HEK293 (cell line): ENCODE results near the gene ACSL5.

Experiments
- CTCF ChIA-PET: fragments of 350-600 bp; formaldehyde crosslinking; extraction: SDS; loops from one replicate; lab custom pipeline; 2021; ENCODE audit warnings: antibody characterized with exemption; lab: Yijun Ruan, JAX
- POLR2A ChIA-PET: fragments of 300-600 bp; formaldehyde crosslinking; extraction: SDS; loops from one replicate; lab custom pipeline; 2020; ENCODE audit warnings: antibody characterized with exemption, inconsistent platforms; lab: Yijun Ruan, JAX
- H3K27ac ChIP-seq: fragments of 200-500 bp; sonication (Bioruptor generic); 2 replicates; pipeline ENCODE4 v1.5.1; 2014; ENCODE audit warnings: low read depth, low read length, control low read depth, inconsistent platforms; ENCODE audit errors: extremely low read depth
- H3K36me3 ChIP-seq, 2 experiments: fragments of 200-500 bp in 1 of 2; sonication (Bioruptor generic) in 1 of 2; 1 replicate in 1 of 2; 2 replicates in 1 of 2; pipeline ENCODE4 v1.5.1; 2014 to 2017; ENCODE audit warnings: inconsistent platforms in 2 of 2, low read length in 2 of 2; ENCODE audit not compliant: control insufficient read depth in 2 of 2, insufficient read depth in 1 of 2
- H3K4me1 ChIP-seq: fragments of 200-500 bp; sonication (Bioruptor generic); 2 replicates; pipeline ENCODE4 v1.5.1; 2014; ENCODE audit warnings: mild to moderate bottlenecking, low read length, inconsistent platforms; ENCODE audit not compliant: control insufficient read depth, insufficient read depth
- H3K4me3 ChIP-seq: 2 replicates; pipeline ENCODE4 v1.5.1; 2011; ENCODE audit warnings: low read depth, mild to moderate bottlenecking, control low read depth, low read length, moderate library complexity
- H3K9me3 ChIP-seq: fragments of 200-500 bp; sonication (Bioruptor generic); 2 replicates; pipeline ENCODE4 v1.5.1; 2014; ENCODE audit warnings: low read depth, low read length, inconsistent platforms; ENCODE audit not compliant: control insufficient read depth, insufficient read depth
- BCL11A ChIP-seq: fragments of 450-650 bp; formaldehyde crosslinking; IDR thresholded peaks from 2 replicates; pipeline ENCODE4 v1.5.1; 2016; ENCODE audit warnings: low read depth, missing biosample characterization, missing genetic modification characterization
- FEZF1 ChIP-seq: fragments of 450-650 bp; formaldehyde crosslinking; IDR thresholded peaks from 2 replicates; pipeline ENCODE4 v1.5.1; 2016; ENCODE audit warnings: missing biosample characterization, missing genetic modification characterization
- MYNN ChIP-seq: fragments of 450-650 bp; formaldehyde crosslinking; IDR thresholded peaks from 2 replicates; pipeline ENCODE4 v1.5.1; 2016; ENCODE audit warnings: missing biosample characterization, missing genetic modification characterization, borderline replicate concordance
- SCRT1 ChIP-seq: fragments of 450-650 bp; formaldehyde crosslinking; IDR thresholded peaks from 2 replicates; pipeline ENCODE4 v1.5.1; 2016; ENCODE audit warnings: missing biosample characterization, missing genetic modification characterization, borderline replicate concordance
- TSHZ1 ChIP-seq: fragments of 450-650 bp; formaldehyde crosslinking; IDR thresholded peaks from 2 replicates; pipeline ENCODE4 v1.5.1; 2016; ENCODE audit warnings: missing biosample characterization, missing genetic modification characterization, borderline replicate concordance
- ZEB2 ChIP-seq: fragments of 450-650 bp; formaldehyde crosslinking; IDR thresholded peaks from 2 replicates; pipeline ENCODE4 v1.5.1; 2016; ENCODE audit warnings: missing biosample characterization, missing genetic modification characterization
- ZNF121 ChIP-seq: fragments of 450-650 bp; formaldehyde crosslinking; IDR thresholded peaks from 2 replicates; pipeline ENCODE4 v1.5.1; 2016; ENCODE audit warnings: missing biosample characterization, missing genetic modification characterization
- ZNF138 ChIP-seq: fragments of 450-650 bp; formaldehyde crosslinking; IDR thresholded peaks from 2 replicates; pipeline ENCODE4 v1.5.1; 2016; ENCODE audit warnings: missing biosample characterization, missing genetic modification characterization, borderline replicate concordance
- ZNF175 ChIP-seq: fragments of 450-650 bp; formaldehyde crosslinking; IDR thresholded peaks from 2 replicates; pipeline ENCODE4 v1.5.1; 2016; ENCODE audit warnings: missing biosample characterization, missing genetic modification characterization
- ZNF211 ChIP-seq: fragments of 450-650 bp; formaldehyde crosslinking; IDR thresholded peaks from 2 replicates; pipeline ENCODE4 v1.5.1; 2016; ENCODE audit warnings: low read depth, missing biosample characterization, missing genetic modification characterization
- ZNF221 ChIP-seq: fragments of 450-650 bp; formaldehyde crosslinking; IDR thresholded peaks from 2 replicates; pipeline ENCODE4 v1.5.1; 2017; ENCODE audit warnings: missing biosample characterization, missing genetic modification characterization, borderline replicate concordance
- ZNF23 ChIP-seq: fragments of 450-650 bp; formaldehyde crosslinking; IDR thresholded peaks from 2 replicates; pipeline ENCODE4 v1.5.1; 2016; ENCODE audit warnings: missing biosample characterization, missing genetic modification characterization, borderline replicate concordance
- ZNF302 ChIP-seq: fragments of 450-650 bp; formaldehyde crosslinking; IDR thresholded peaks from 2 replicates; pipeline ENCODE4 v1.5.1; 2016; ENCODE audit warnings: missing biosample characterization, missing genetic modification characterization, low read depth
- ZNF324 ChIP-seq: fragments of 450-650 bp; formaldehyde crosslinking; IDR thresholded peaks from 2 replicates; pipeline ENCODE4 v1.5.1; 2016; ENCODE audit warnings: missing biosample characterization, missing genetic modification characterization
- ZNF398 ChIP-seq: fragments of 450-650 bp; formaldehyde crosslinking; IDR thresholded peaks from 2 replicates; pipeline ENCODE4 v1.5.1; 2017; ENCODE audit warnings: missing biosample characterization, missing genetic modification characterization
- ZNF521 ChIP-seq: fragments of 450-650 bp; formaldehyde crosslinking; IDR thresholded peaks from 2 replicates; pipeline ENCODE4 v1.5.1; 2017; ENCODE audit warnings: missing biosample characterization, mild to moderate bottlenecking, missing genetic modification characterization
- ZNF560 ChIP-seq: fragments of 450-650 bp; formaldehyde crosslinking; IDR thresholded peaks from 2 replicates; pipeline ENCODE4 v1.5.1; 2017; ENCODE audit warnings: missing biosample characterization, missing genetic modification characterization, borderline replicate concordance
- ZNF580 ChIP-seq: fragments of 450-650 bp; formaldehyde crosslinking; IDR thresholded peaks from 2 replicates; pipeline ENCODE4 v1.5.1; 2016; ENCODE audit warnings: missing biosample characterization, missing genetic modification characterization
- ZNF585B ChIP-seq: fragments of 450-650 bp; formaldehyde crosslinking; IDR thresholded peaks from 2 replicates; pipeline ENCODE4 v1.5.1; 2016; ENCODE audit warnings: missing biosample characterization, missing genetic modification characterization
- ZNF747 ChIP-seq: fragments of 450-650 bp; formaldehyde crosslinking; IDR thresholded peaks from 2 replicates; pipeline ENCODE4 v1.5.1; 2016; ENCODE audit warnings: missing biosample characterization, missing genetic modification characterization
- ZNF768 ChIP-seq: fragments of 450-650 bp; formaldehyde crosslinking; IDR thresholded peaks from 2 replicates; pipeline ENCODE4 v1.5.1; 2018; ENCODE audit warnings: missing biosample characterization, mild to moderate bottlenecking, missing genetic modification characterization
- ZNF785 ChIP-seq: fragments of 450-650 bp; formaldehyde crosslinking; IDR thresholded peaks from 2 replicates; pipeline ENCODE4 v1.5.1; 2016; ENCODE audit warnings: missing biosample characterization, missing genetic modification characterization
- ZSCAN23 ChIP-seq: fragments of 450-650 bp; formaldehyde crosslinking; IDR thresholded peaks from 2 replicates; pipeline ENCODE4 v1.5.1; 2016; ENCODE audit warnings: missing biosample characterization, missing genetic modification characterization

Gene ACSL5

GRCh38 chr10:112394475-112394875 lies 20.6 kb downstream of the ACSL5 start:
- ChIA-PET POLR2A (no interaction called here), CTCF (no interaction called here)
- no peaks in the 10 kb centered on the region for H3K36me3 ChIP-seq
- no peak overlapping the region for H3K4me3 ChIP-seq
- H3K9me3 ChIP-seq = no peaks in the 10 kb centered on the region
- H3K27ac ChIP-seq = no peak overlapping the region
- no peaks in the 10 kb centered on the region for H3K4me1 ChIP-seq
- TF ChIP-seq ZNF398 (tag by site-specific recombination) (no peak), ZNF585B (tag by site-specific recombination) (no peak), SCRT1 (tag by site-specific recombination) (no peak), ZNF521 (tag by site-specific recombination) (no peak), ZNF768 (no peak), ZNF785 (no peak), ZNF23 (tag by site-specific recombination) (no peak), ZSCAN23 (tag by site-specific recombination) (no peak), ZNF221 (tag by site-specific recombination) (no peak), ZNF580 (tag by site-specific recombination) (no peak), ZNF324 (tag by site-specific recombination) (no peak)

GRCh38 chr10:112395809-112396530 lies 22.1 kb downstream of the ACSL5 start:
- no peak overlapping the region for H3K4me3 ChIP-seq
- no peak overlapping the region for H3K27ac ChIP-seq
- TF ChIP-seq ZNF175 (no peak), ZNF211 (no peak), ZNF747 (tag by site-specific recombination) (no peak), BCL11A (tag by site-specific recombination) (no peak), ZNF138 (tag by site-specific recombination) (no peak)
- ChIA-PET POLR2A (no interaction called here), CTCF (no interaction called here)
- no peaks in the 10 kb centered on the region for H3K36me3 ChIP-seq
- H3K4me1 ChIP-seq = no peaks in the 10 kb centered on the region
- no peaks in the 10 kb centered on the region for H3K9me3 ChIP-seq

GRCh38 chr10:112397592-112397991 lies 23.7 kb downstream of the ACSL5 start:
- no peaks in the 10 kb centered on the region for H3K4me1 ChIP-seq
- TF ChIP-seq ZEB2 (tag by site-specific recombination) = no peak
- no peak for TF ChIP-seq FEZF1 (tag by site-specific recombination)
- TF ChIP-seq TSHZ1 (tag by site-specific recombination) = no peak
- TF ChIP-seq MYNN (tag by site-specific recombination) = no peak
- no peak for TF ChIP-seq ZNF121 (tag by site-specific recombination)
- TF ChIP-seq ZNF560 (tag by site-specific recombination) = no peak
- no peak for TF ChIP-seq ZNF302
- no peaks in the 10 kb centered on the region for H3K36me3 ChIP-seq
- no peak overlapping the region for H3K27ac ChIP-seq
- ChIA-PET POLR2A (no interaction called here), CTCF (interaction anchor here (1.1 kb wide), 1 partner anchor 11 kb away, joined by 3 read pairs; no protein-coding TSS in a partner anchor)
- H3K9me3 ChIP-seq = no peaks in the 10 kb centered on the region
- H3K4me3 ChIP-seq = no peak overlapping the region
